ENCODE data around the gene GSPT1.

The GSPT1 gene

DNA sequence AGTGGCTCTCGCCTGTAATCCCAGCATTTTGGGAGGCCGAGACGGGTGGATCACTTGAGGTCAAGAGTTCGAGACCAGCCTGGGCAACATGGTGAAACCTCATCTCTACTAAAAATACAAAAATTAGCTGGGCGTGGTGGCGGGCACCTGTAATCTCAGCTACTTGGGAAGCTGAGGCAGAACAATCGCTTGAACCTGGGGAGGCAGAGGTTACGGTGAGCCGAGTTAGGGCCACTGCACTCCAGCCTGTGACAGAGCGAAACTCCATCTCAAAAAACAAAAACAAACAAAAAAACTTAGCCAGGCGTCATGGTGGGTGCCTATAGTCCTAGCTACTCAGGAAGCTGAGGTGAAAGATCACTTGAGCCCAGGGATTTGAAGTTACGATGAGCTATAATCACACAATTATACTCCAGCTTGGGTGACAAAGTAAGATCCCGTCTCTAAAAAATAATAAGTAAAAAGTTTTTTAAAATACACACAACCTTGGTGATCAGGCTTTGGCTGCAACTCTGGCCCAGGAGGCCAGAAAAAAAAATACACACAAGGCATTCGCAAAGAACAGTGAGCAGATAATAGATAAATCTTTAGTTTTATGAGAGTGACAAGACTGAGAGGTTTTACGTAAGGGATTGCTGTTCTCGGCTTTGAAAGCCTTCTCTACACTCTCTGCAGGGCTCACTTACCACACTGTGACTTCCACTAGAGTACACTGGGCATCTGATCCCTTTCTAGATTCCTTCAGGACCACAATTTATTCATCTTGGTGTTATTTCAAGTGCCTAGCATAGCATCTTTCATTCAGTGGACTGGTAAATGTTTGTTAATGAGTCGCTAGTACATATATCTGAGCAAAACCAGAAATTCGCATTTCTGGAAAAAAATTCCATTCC, 5.9 kb downstream of the GSPT1 start:
- no CpG with 5 or more reads among the region's 18 CpGs for WGBS (ENCODE audit: extremely low coverage, insufficient coverage, insufficient read length)

GRCh38 chr16:11907160-11907970, 8.4 kb downstream of the GSPT1 start:
- Histone ChIP-seq H3K79me1 (ENCODE audit: low read length) (no peaks in the 10 kb centered on the region), H3K9me3 (ENCODE audit: insufficient read depth, low read depth, low read length) (no peaks in the 10 kb centered on the region), H3K4me1 (ENCODE audit: control insufficient read depth in 1 of 2, insufficient read depth in 2 of 2, low read length in 2 of 2) (no peaks in the 10 kb centered on the region), H2BK120ac (ENCODE audit: insufficient read depth, low read length, poor library complexity) (no peak overlapping the region), H3K4me2 (ENCODE audit: low read length) (no peak overlapping the region), H3K27ac (ENCODE audit: low read depth, low read length) (no peak overlapping the region), H2AK5ac (ENCODE audit: low read length) (no peak overlapping the region), H3K79me2 (ENCODE audit: control insufficient read depth, insufficient read depth, low read length, poor library complexity) (peaks cover 18% of the 10 kb centered on the region), H3K27me3 (ENCODE audit: insufficient read depth, low read length) (no peaks in the 10 kb centered on the region), H3K4ac (ENCODE audit: low read depth, low read length) (peak overlapping the region; percentile 79), H4K8ac (ENCODE audit: low read depth, low read length) (no peak overlapping the region), H3K4me3 (ENCODE audit: low read depth, low read length) (no peak overlapping the region), H3K18ac (ENCODE audit: low read length) (no peak overlapping the region), H3K23ac (ENCODE audit: low read length) (no peak overlapping the region), H4K91ac (ENCODE audit: low read depth, low read length) (no peak overlapping the region), H3K9ac (ENCODE audit: low read length) (no peak overlapping the region), H2BK12ac (ENCODE audit: low read length) (no peak overlapping the region), H4K12ac (ENCODE audit: low read depth, low read length) (no peak overlapping the region), H2AFZ (ENCODE audit: insufficient read depth, low read length, poor library complexity) (no peak overlapping the region), H2BK5ac (ENCODE audit: low read depth, low read length, poor library complexity) (no peak overlapping the region), H3K36me3 (ENCODE audit: control insufficient read depth in 1 of 2, insufficient read depth in 2 of 2, low read length in 2 of 2) (peaks cover 8 to 10% of the 10 kb centered on the region in 2 experiments), H3K14ac (ENCODE audit: low read length) (no peak overlapping the region)
- no CpG with 5 or more reads among the region's 8 CpGs for WGBS (ENCODE audit: extremely low coverage, insufficient coverage, insufficient read length)
- no peak for DNase-seq

More for the DNA sequence above, 5.9 kb downstream of the GSPT1 start:
- H2BK5ac ChIP-seq (ENCODE audit: low read depth, low read length, poor library complexity), result no peak overlapping the region
- DNase-seq, result no peak
- peaks cover 5 to 6% of the 10 kb centered on the region in 2 experiments for H3K36me3 ChIP-seq (ENCODE audit: control insufficient read depth in 1 of 2, insufficient read depth in 2 of 2, low read length in 2 of 2)
- no peak overlapping the region for H2BK12ac ChIP-seq (ENCODE audit: low read length)
- no peak overlapping the region for H3K4me3 ChIP-seq (ENCODE audit: low read depth, low read length)
- no peak overlapping the region for H4K91ac ChIP-seq (ENCODE audit: low read depth, low read length)
- H3K9ac ChIP-seq (ENCODE audit: low read length), result no peak overlapping the region
- no peak overlapping the region for H3K18ac ChIP-seq (ENCODE audit: low read length)
- H3K27me3 ChIP-seq (ENCODE audit: insufficient read depth, low read length), result no peaks in the 10 kb centered on the region
- H3K4ac ChIP-seq (ENCODE audit: low read depth, low read length), result peak overlapping the region; percentile 90
- no peak overlapping the region for H2BK120ac ChIP-seq (ENCODE audit: insufficient read depth, low read length, poor library complexity)
- H3K4me1 ChIP-seq (ENCODE audit: control insufficient read depth in 1 of 2, insufficient read depth in 2 of 2, low read length in 2 of 2), result peaks cover 5 to 7% of the 10 kb centered on the region in 2 experiments
- H4K12ac ChIP-seq (ENCODE audit: low read depth, low read length), result no peak overlapping the region
- H3K79me1 ChIP-seq (ENCODE audit: low read length), result peaks cover 2% of the 10 kb centered on the region
- no peak overlapping the region for H3K27ac ChIP-seq (ENCODE audit: low read depth, low read length)
- no peak overlapping the region for H2AFZ ChIP-seq (ENCODE audit: insufficient read depth, low read length, poor library complexity)
- no peak overlapping the region for H4K8ac ChIP-seq (ENCODE audit: low read depth, low read length)
- H3K23ac ChIP-seq (ENCODE audit: low read length), result no peak overlapping the region
- H2AK5ac ChIP-seq (ENCODE audit: low read length), result no peak overlapping the region
- peaks cover 27% of the 10 kb centered on the region for H3K79me2 ChIP-seq (ENCODE audit: control insufficient read depth, insufficient read depth, low read length, poor library complexity)
- H3K4me2 ChIP-seq (ENCODE audit: low read length), result no peak overlapping the region
- H3K9me3 ChIP-seq (ENCODE audit: insufficient read depth, low read depth, low read length), result no peaks in the 10 kb centered on the region
- no peak overlapping the region for H3K14ac ChIP-seq (ENCODE audit: low read length)

DNA sequence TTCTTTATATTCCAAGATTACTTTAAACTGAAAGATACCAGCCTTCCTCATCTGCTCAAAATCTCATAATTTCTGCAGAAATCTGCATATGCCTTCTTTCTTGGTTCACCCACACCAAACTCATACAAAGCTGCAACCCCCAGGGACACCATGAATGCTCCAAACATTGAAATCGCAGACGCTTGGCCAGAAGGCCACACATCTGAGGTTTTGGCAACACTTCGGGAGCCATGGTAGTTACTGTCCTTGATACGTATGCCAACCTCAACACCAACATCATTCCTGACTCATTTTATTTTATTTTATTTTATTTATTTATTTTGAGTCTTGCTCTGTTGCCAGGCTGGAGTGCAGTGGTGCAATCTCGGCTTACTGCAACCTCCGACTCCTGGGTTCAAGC, 11.8 kb downstream of the GSPT1 start:
- no peak overlapping the region for H3K18ac ChIP-seq (ENCODE audit: low read length)
- no peak overlapping the region for H2AFZ ChIP-seq (ENCODE audit: insufficient read depth, low read length, poor library complexity)
- H4K12ac ChIP-seq (ENCODE audit: low read depth, low read length), result no peak overlapping the region
- no CpG with 5 or more reads among the region's 6 CpGs for WGBS (ENCODE audit: extremely low coverage, insufficient coverage, insufficient read length)
- H3K4me3 ChIP-seq (ENCODE audit: low read depth, low read length), result no peak overlapping the region
- no peak overlapping the region for H3K27ac ChIP-seq (ENCODE audit: low read depth, low read length)
- H3K36me3 ChIP-seq (ENCODE audit: control insufficient read depth in 1 of 2, insufficient read depth in 2 of 2, low read length in 2 of 2), result peaks cover 5 to 10% of the 10 kb centered on the region in 2 experiments
- no peak overlapping the region for H3K4me2 ChIP-seq (ENCODE audit: low read length)
- H3K4ac ChIP-seq (ENCODE audit: low read depth, low read length), result peak overlapping the region; percentile 12
- peaks cover 13% of the 10 kb centered on the region for H3K79me2 ChIP-seq (ENCODE audit: control insufficient read depth, insufficient read depth, low read length, poor library complexity)
- no peak overlapping the region for H2BK120ac ChIP-seq (ENCODE audit: insufficient read depth, low read length, poor library complexity)
- H4K91ac ChIP-seq (ENCODE audit: low read depth, low read length), result no peak overlapping the region
- no peak overlapping the region for H2AK5ac ChIP-seq (ENCODE audit: low read length)
- no peak overlapping the region for H3K23ac ChIP-seq (ENCODE audit: low read length)
- DNase-seq, result no peak
- H3K27me3 ChIP-seq (ENCODE audit: insufficient read depth, low read length), result no peaks in the 10 kb centered on the region
- no peaks in the 10 kb centered on the region for H3K79me1 ChIP-seq (ENCODE audit: low read length)
- H2BK12ac ChIP-seq (ENCODE audit: low read length), result no peak overlapping the region
- no peak overlapping the region for H2BK5ac ChIP-seq (ENCODE audit: low read depth, low read length, poor library complexity)
- no peaks in the 10 kb centered on the region for H3K9me3 ChIP-seq (ENCODE audit: insufficient read depth, low read depth, low read length)
- no peak overlapping the region for H3K9ac ChIP-seq (ENCODE audit: low read length)
- no peak overlapping the region for H3K14ac ChIP-seq (ENCODE audit: low read length)
- H4K8ac ChIP-seq (ENCODE audit: low read depth, low read length), result no peak overlapping the region
- no peaks in the 10 kb centered on the region for H3K4me1 ChIP-seq (ENCODE audit: control insufficient read depth in 1 of 2, insufficient read depth in 2 of 2, low read length in 2 of 2)

DNA sequence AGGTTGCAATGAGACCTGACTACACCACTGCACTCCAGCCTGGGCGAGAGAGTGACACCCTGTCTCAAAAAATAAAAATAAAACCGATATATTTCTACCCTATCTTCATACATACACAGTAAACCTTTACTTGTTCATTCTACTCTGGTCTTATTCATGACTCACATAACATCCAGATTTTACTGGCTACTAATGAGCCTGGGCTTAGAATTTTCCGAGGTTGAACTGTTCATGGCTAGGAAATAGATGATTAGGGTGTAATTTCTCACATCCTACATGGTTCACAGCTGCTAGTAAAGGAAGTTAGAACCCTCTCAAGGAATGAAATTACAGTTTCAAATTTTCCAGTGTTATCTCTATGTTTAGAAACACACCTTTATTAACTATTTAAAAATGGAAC, 14.7 kb downstream of the GSPT1 start:
- WGBS (ENCODE audit: extremely low coverage, insufficient coverage, insufficient read length), result 100% methylated on average over 1 of the region's 3 CpGs

More for the DNA sequence above, 14.7 kb downstream of the GSPT1 start:
- H3K23ac ChIP-seq (ENCODE audit: low read length), result no peak overlapping the region
- H4K91ac ChIP-seq (ENCODE audit: low read depth, low read length), result no peak overlapping the region
- H4K8ac ChIP-seq (ENCODE audit: low read depth, low read length), result no peak overlapping the region
- H3K9me3 ChIP-seq (ENCODE audit: insufficient read depth, low read depth, low read length), result no peaks in the 10 kb centered on the region
- no peak overlapping the region for H2BK120ac ChIP-seq (ENCODE audit: insufficient read depth, low read length, poor library complexity)
- peaks cover 7 to 10% of the 10 kb centered on the region in 2 experiments for H3K36me3 ChIP-seq (ENCODE audit: control insufficient read depth in 1 of 2, insufficient read depth in 2 of 2, low read length in 2 of 2)
- H2AFZ ChIP-seq (ENCODE audit: insufficient read depth, low read length, poor library complexity), result no peak overlapping the region
- H2BK5ac ChIP-seq (ENCODE audit: low read depth, low read length, poor library complexity), result no peak overlapping the region
- H3K9ac ChIP-seq (ENCODE audit: low read length), result no peak overlapping the region
- no peak overlapping the region for H4K12ac ChIP-seq (ENCODE audit: low read depth, low read length)
- H3K79me1 ChIP-seq (ENCODE audit: low read length), result no peaks in the 10 kb centered on the region
- H3K27ac ChIP-seq (ENCODE audit: low read depth, low read length), result no peak overlapping the region
- peaks cover 7% of the 10 kb centered on the region for H3K79me2 ChIP-seq (ENCODE audit: control insufficient read depth, insufficient read depth, low read length, poor library complexity)
- H3K4ac ChIP-seq (ENCODE audit: low read depth, low read length), result no peak overlapping the region
- no peak overlapping the region for H2AK5ac ChIP-seq (ENCODE audit: low read length)
- no peak overlapping the region for H2BK12ac ChIP-seq (ENCODE audit: low read length)
- no peak overlapping the region for H3K4me3 ChIP-seq (ENCODE audit: low read depth, low read length)
- no peak overlapping the region for H3K4me2 ChIP-seq (ENCODE audit: low read length)
- no peaks in the 10 kb centered on the region for H3K27me3 ChIP-seq (ENCODE audit: insufficient read depth, low read length)
- no peak overlapping the region for H3K18ac ChIP-seq (ENCODE audit: low read length)
- no peak overlapping the region for H3K14ac ChIP-seq (ENCODE audit: low read length)
- no peaks in the 10 kb centered on the region for H3K4me1 ChIP-seq (ENCODE audit: control insufficient read depth in 1 of 2, insufficient read depth in 2 of 2, low read length in 2 of 2)
- no peak for DNase-seq

Measured in trophoblast cell (in vitro differentiated cells and primary cell).